GM18517 (cell line): ENCODE measurements around the gene PLEKHF1.
"Not testable (repeated sequence)": the region's sequence is repeated elsewhere in the genome, so short reads cannot be mapped to it uniquely, and the experiment has no call there.

Source experiments
- ATAC-seq: cut with Tn5 transposase; IDR thresholded peaks from one replicate; pipeline ENCODE4 v1.9.1; 2021; ENCODE audit warnings: mild to moderate bottlenecking, moderate library complexity; ENCODE audit not compliant: unreplicated experiment

Gene PLEKHF1

GRCh38 chr19:29665215-29665825 lies at the start of gene PLEKHF1:
Gene PLEKHF1, plus strand, starts transcription at chr19:29665461. Its CDS starts 8,379 bp downstream, at chr19:29673840.
- peak; percentile 76 for ATAC-seq

- no peak for ATAC-seq
Measured at GRCh38 chr19:29615891-29616425, 49.3 kb upstream of the PLEKHF1 start.

- no peak for ATAC-seq
Measured at GRCh38 chr19:29616541-29616940, 48.7 kb upstream of the PLEKHF1 start.

GRCh38 chr19:29617366-29618266 lies 47.6 kb upstream of the PLEKHF1 start:
- no peak for ATAC-seq

- no peak for ATAC-seq
Measured at GRCh38 chr19:29618434-29618833, 46.8 kb upstream of the PLEKHF1 start.

GRCh38 chr19:29618871-29619270 lies 46.4 kb upstream of the PLEKHF1 start:
- no peak for ATAC-seq

GRCh38 chr19:29620931-29621351 lies 44.3 kb upstream of the PLEKHF1 start:
- no peak for ATAC-seq

- ATAC-seq, result no peak
Measured at GRCh38 chr19:29622166-29623070, 42.8 kb upstream of the PLEKHF1 start.

GRCh38 chr19:29623726-29624488 lies 41.4 kb upstream of the PLEKHF1 start:
- ATAC-seq, result no peak

- no peak for ATAC-seq
Measured at GRCh38 chr19:29624489-29625185, 40.6 kb upstream of the PLEKHF1 start.

- no peak for ATAC-seq
Measured at GRCh38 chr19:29625186-29625651, 40.0 kb upstream of the PLEKHF1 start.

- ATAC-seq, result no peak
Measured at GRCh38 chr19:29626386-29626785, 38.9 kb upstream of the PLEKHF1 start.

GRCh38 chr19:29626832-29627231 lies 38.4 kb upstream of the PLEKHF1 start:
- ATAC-seq, result not testable (repeated sequence)

- no peak for ATAC-seq
Measured at GRCh38 chr19:29628661-29629385, 36.4 kb upstream of the PLEKHF1 start.

GRCh38 chr19:29629836-29630534 lies 35.3 kb upstream of the PLEKHF1 start:
- no peak for ATAC-seq

GRCh38 chr19:29630655-29631054 lies 34.6 kb upstream of the PLEKHF1 start:
- no peak for ATAC-seq

- no peak for ATAC-seq
Measured at GRCh38 chr19:29631450-29631849, 33.8 kb upstream of the PLEKHF1 start.

- no peak for ATAC-seq
Measured at GRCh38 chr19:29634002-29634401, 31.3 kb upstream of the PLEKHF1 start.
